DND-41 (cell line): ENCODE results near the gene ST8SIA4.
A peak's percentile ranks its signal among the peaks of the same experiment; 100 is the strongest.

Experiments used
- ATAC-seq: fragments of 200-7000 bp; cut with Tn5 transposase; 3 replicates; pipeline ENCODE4 v1.9.1; 2021; ENCODE audit warnings: low read depth; ENCODE audit not compliant: insufficient read depth
- DNase-seq: peaks from one replicate; pipeline ENCODE4 v3.0.0-alpha.2; 2020
- H2AFZ ChIP-seq: 2 replicates; pipeline ENCODE4 v1.6.0; 2012; ENCODE audit warnings: low read depth, low read length
- H3K27ac ChIP-seq: 2 replicates; pipeline ENCODE4 v1.5.1; 2012; ENCODE audit warnings: low read length, inconsistent platforms
- H3K27me3 ChIP-seq: fragments of 200-600 bp; sonication (generic); 2 replicates; pipeline ENCODE4 v1.6.0; 2012; ENCODE audit warnings: low read length, mild to moderate bottlenecking, inconsistent platforms; ENCODE audit not compliant: insufficient read depth, poor library complexity
- H3K36me3 ChIP-seq: 2 replicates; pipeline ENCODE4 v1.5.1; 2012; ENCODE audit warnings: low read length, inconsistent platforms; ENCODE audit not compliant: insufficient read depth
- H3K4me1 ChIP-seq: 2 replicates; pipeline ENCODE4 v1.5.1; 2012; ENCODE audit warnings: mild to moderate bottlenecking, low read length; ENCODE audit not compliant: insufficient read depth
- H3K4me2 ChIP-seq: 2 replicates; pipeline ENCODE4 v1.6.0; 2012; ENCODE audit warnings: mild to moderate bottlenecking, moderate library complexity, low read length, inconsistent platforms; ENCODE audit not compliant: insufficient read depth
- H3K4me3 ChIP-seq, 2 experiments: fragments of 200-600 bp in 1 of 2; shearing (Covaris generic) in 1 of 2; 2 replicates each; pipeline ENCODE4 v1.5.1; 2012 to 2016; ENCODE audit warnings: inconsistent platforms in 2 of 2, low read length in 2 of 2, mild to moderate bottlenecking in 2 of 2, low read depth in 1 of 2, moderate library complexity in 1 of 2
- H3K79me2 ChIP-seq: 2 replicates; pipeline ENCODE4 v1.6.0; 2012; ENCODE audit warnings: low read length, inconsistent platforms; ENCODE audit not compliant: insufficient read depth
- H3K9ac ChIP-seq: 2 replicates; pipeline ENCODE4 v1.6.0; 2012; ENCODE audit warnings: low read depth, mild to moderate bottlenecking, inconsistent platforms, low read length, moderate library complexity
- H3K9me3 ChIP-seq: 2 replicates; pipeline ENCODE4 v1.5.1; 2012; ENCODE audit warnings: low read length, moderate library complexity, mild to moderate bottlenecking, inconsistent platforms; ENCODE audit not compliant: insufficient read depth, severe bottlenecking
- H4K20me1 ChIP-seq: 2 replicates; pipeline ENCODE4 v1.6.0; 2012; ENCODE audit warnings: low read length; ENCODE audit not compliant: insufficient read depth
- CTCF ChIP-seq: IDR thresholded peaks from 2 replicates; pipeline ENCODE4 v1.5.1; 2012; ENCODE audit warnings: borderline replicate concordance, low read length, moderate library complexity, mild to moderate bottlenecking; ENCODE audit not compliant: poor library complexity, severe bottlenecking; ENCODE audit errors: extremely low read depth
- EZH2 ChIP-seq: IDR thresholded peaks from 3 replicates; pipeline ENCODE4 v1.6.1; 2012; ENCODE audit warnings: borderline replicate concordance, low read depth, mild to moderate bottlenecking, moderate library complexity, low read length, inconsistent platforms; ENCODE audit not compliant: severe bottlenecking

ST8SIA4 gene

GRCh38 chr5:100838048-100838473 lies 65.0 kb downstream of the ST8SIA4 start:
- H3K9ac ChIP-seq, result no peak overlapping the region
- H3K9me3 ChIP-seq, result no peaks in the 10 kb centered on the region
- no peak overlapping the region for H3K4me3 ChIP-seq
- no peaks in the 10 kb centered on the region for H3K27me3 ChIP-seq
- H3K79me2 ChIP-seq, result peaks cover 77% of the 10 kb centered on the region
- peaks cover 4% of the 10 kb centered on the region; the same call in 1 of the 2 replicates for H3K4me1 ChIP-seq
- no peaks in the 10 kb centered on the region for H4K20me1 ChIP-seq
- DNase-seq, result no peak
- TF ChIP-seq CTCF, result no peak
- no peak for TF ChIP-seq EZH2
- 0 out of 3 replicates have a peak, but pooled peaks have one; percentile 42 for ATAC-seq
- no peak overlapping the region for H3K4me2 ChIP-seq
- peaks cover 30% of the 10 kb centered on the region for H3K36me3 ChIP-seq
- H3K27ac ChIP-seq, result no peak overlapping the region
- H2AFZ ChIP-seq, result no peak overlapping the region

- TF ChIP-seq EZH2, result no peak
- TF ChIP-seq CTCF, result no peak
- Histone ChIP-seq H3K4me1 (no peaks in the 10 kb centered on the region), H4K20me1 (no peaks in the 10 kb centered on the region), H3K4me3 (no peak overlapping the region), H3K9me3 (no peaks in the 10 kb centered on the region), H3K27ac (no peak overlapping the region), H3K4me2 (no peak overlapping the region), H3K36me3 (peaks cover 36% of the 10 kb centered on the region), H2AFZ (no peak overlapping the region), H3K79me2 (peaks cover 79% of the 10 kb centered on the region), H3K9ac (no peak overlapping the region), H3K27me3 (no peaks in the 10 kb centered on the region)
- no peak for DNase-seq
- ATAC-seq, result no peak
These were observed 68.6 kb downstream of the ST8SIA4 start for GRCh38 chr5:100834519-100834918.

GRCh38 chr5:100832252-100833230 lies 70.5 kb downstream of the ST8SIA4 start:
- Histone ChIP-seq H3K4me1 (no peaks in the 10 kb centered on the region), H3K9me3 (no peaks in the 10 kb centered on the region), H3K36me3 (peaks cover 47% of the 10 kb centered on the region), H3K79me2 (peaks cover 81% of the 10 kb centered on the region), H3K4me3 (no peak overlapping the region), H4K20me1 (no peaks in the 10 kb centered on the region; the same call in 1 of the 2 replicates), H3K27me3 (no peaks in the 10 kb centered on the region), H3K27ac (no peak overlapping the region), H3K4me2 (no peak overlapping the region), H2AFZ (no peak overlapping the region), H3K9ac (no peak overlapping the region)
- no peak for DNase-seq
- TF ChIP-seq CTCF (no peak), EZH2 (no peak)
- ATAC-seq, result no peak
